GM21381 (cell line): ENCODE data around the gene NPC1.

Experiments used
- ATAC-seq: cut with Tn5 transposase; IDR thresholded peaks from one replicate; pipeline ENCODE4 v1.9.1; 2021; ENCODE audit warnings: mild to moderate bottlenecking, moderate library complexity; ENCODE audit not compliant: unreplicated experiment

Gene NPC1

GRCh38 chr18:23551978-23552377, 34.3 kb downstream of the NPC1 start:
- no peak for ATAC-seq

GRCh38 chr18:23550898-23551297, 35.4 kb downstream of the NPC1 start:
- ATAC-seq, result no peak

GRCh38 chr18:23548719-23549118, 37.6 kb downstream of the NPC1 start:
- no peak for ATAC-seq

- no peak for ATAC-seq
Observed at GRCh38 chr18:23548275-23548674, 38.0 kb downstream of the NPC1 start.

- no peak for ATAC-seq
Observed at GRCh38 chr18:23547846-23548245, 38.5 kb downstream of the NPC1 start.

GRCh38 chr18:23547306-23547705, 39.0 kb downstream of the NPC1 start:
- no peak for ATAC-seq

GRCh38 chr18:23545247-23545789, 41.0 kb downstream of the NPC1 start:
- no peak for ATAC-seq

GRCh38 chr18:23542461-23542860, 43.8 kb downstream of the NPC1 start:
- ATAC-seq, result no peak

GRCh38 chr18:23541349-23542093, 44.8 kb downstream of the NPC1 start:
- no peak for ATAC-seq

GRCh38 chr18:23540867-23541266, 45.4 kb downstream of the NPC1 start:
- ATAC-seq, result peak; percentile 64

GRCh38 chr18:23539911-23540525, 46.3 kb downstream of the NPC1 start:
- ATAC-seq, result no peak

GRCh38 chr18:23539296-23539695, 47.0 kb downstream of the NPC1 start:
- no peak for ATAC-seq

GRCh38 chr18:23538870-23539269, 47.4 kb downstream of the NPC1 start:
- no peak for ATAC-seq

- no peak for ATAC-seq
Observed at GRCh38 chr18:23538001-23538400, 48.3 kb downstream of the NPC1 start.

GRCh38 chr18:23537274-23537673, 49.0 kb downstream of the NPC1 start:
- ATAC-seq, result no peak

- ATAC-seq, result no peak
Observed at GRCh38 chr18:23536204-23536603, 50.1 kb downstream of the NPC1 start.

- ATAC-seq, result no peak
Observed at GRCh38 chr18:23534276-23534675, 52.0 kb downstream of the NPC1 start.

- ATAC-seq, result no peak
Observed at GRCh38 chr18:23532848-23533247, 53.5 kb downstream of the NPC1 start.

- ATAC-seq, result no peak
Observed at GRCh38 chr18:23531912-23532311, 54.4 kb downstream of the NPC1 start.

- no peak for ATAC-seq
Observed at GRCh38 chr18:23530195-23530594, 56.1 kb downstream of the NPC1 start.

- no peak for ATAC-seq
Observed at GRCh38 chr18:23529604-23530003, 56.7 kb downstream of the NPC1 start.
